Measurements from ENCODE around the gene SMIM41. TPM values are rescaled to one million over a fixed set of nuclear protein-coding genes. Genes with fewer than 3 reads are reported as not detected.

The SMIM41 gene
- total and polyA plus RNA-seq, 8 donors: 0.47 to 6.9 (median 3.7) TPM

DNA sequence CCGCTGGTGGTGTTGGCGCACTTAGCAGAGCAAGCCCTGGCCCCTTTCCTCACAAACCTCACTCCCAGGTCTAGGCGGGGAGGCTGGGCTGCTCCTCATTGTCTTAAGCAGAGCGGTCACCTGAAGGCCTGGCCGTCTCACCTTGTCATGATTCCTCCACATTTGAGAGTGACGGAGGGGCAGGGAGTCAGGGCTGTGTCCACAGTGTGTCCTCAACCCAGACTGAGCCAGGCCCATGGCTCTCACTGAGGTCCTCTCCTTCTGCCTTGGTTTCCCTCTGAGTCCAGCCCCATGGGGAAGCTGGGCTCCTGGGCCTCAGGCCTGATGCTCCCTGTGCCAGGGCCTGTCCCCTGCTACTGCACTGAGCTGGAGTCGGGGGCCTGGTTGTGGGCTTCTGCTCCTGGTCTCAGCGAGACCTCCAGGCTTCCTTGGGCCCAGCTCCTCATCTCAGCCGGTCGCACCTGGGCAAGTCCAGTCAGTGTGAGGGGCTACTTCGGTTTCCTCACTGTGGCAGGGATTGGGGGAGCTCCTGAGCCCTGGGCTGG lies 67.4 kb downstream of the SMIM41 start:
- H3K36me3 ChIP-seq: no peaks in the 10 kb centered on the region
- ATAC-seq: no peak
- peak in 1 of 4 donors; percentile 49 for DNase-seq
- peaks cover 0 to 4% of the 10 kb centered on the region in 2 donors for H3K27me3 ChIP-seq
- intact Hi-C loops (cut with DNase I): no loop called here
- no peak overlapping the region for H3K4me3 ChIP-seq
- peak overlapping the region; percentile 89 to 93 for H3K27ac ChIP-seq
- H3K9me3 ChIP-seq: no peaks in the 10 kb centered on the region
- peaks cover 22 to 45% of the 10 kb centered on the region in 2 donors for H3K4me1 ChIP-seq
- TF ChIP-seq, protein P1, sequence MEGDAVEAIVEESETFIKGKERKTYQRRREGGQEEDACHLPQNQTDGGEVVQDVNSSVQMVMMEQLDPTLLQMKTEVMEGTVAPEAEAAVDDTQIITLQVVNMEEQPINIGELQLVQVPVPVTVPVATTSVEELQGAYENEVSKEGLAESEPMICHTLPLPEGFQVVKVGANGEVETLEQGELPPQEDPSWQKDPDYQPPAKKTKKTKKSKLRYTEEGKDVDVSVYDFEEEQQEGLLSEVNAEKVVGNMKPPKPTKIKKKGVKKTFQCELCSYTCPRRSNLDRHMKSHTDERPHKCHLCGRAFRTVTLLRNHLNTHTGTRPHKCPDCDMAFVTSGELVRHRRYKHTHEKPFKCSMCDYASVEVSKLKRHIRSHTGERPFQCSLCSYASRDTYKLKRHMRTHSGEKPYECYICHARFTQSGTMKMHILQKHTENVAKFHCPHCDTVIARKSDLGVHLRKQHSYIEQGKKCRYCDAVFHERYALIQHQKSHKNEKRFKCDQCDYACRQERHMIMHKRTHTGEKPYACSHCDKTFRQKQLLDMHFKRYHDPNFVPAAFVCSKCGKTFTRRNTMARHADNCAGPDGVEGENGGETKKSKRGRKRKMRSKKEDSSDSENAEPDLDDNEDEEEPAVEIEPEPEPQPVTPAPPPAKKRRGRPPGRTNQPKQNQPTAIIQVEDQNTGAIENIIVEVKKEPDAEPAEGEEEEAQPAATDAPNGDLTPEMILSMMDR (IDR thresholded peaks at IDR 0.05): no peak

DNA sequence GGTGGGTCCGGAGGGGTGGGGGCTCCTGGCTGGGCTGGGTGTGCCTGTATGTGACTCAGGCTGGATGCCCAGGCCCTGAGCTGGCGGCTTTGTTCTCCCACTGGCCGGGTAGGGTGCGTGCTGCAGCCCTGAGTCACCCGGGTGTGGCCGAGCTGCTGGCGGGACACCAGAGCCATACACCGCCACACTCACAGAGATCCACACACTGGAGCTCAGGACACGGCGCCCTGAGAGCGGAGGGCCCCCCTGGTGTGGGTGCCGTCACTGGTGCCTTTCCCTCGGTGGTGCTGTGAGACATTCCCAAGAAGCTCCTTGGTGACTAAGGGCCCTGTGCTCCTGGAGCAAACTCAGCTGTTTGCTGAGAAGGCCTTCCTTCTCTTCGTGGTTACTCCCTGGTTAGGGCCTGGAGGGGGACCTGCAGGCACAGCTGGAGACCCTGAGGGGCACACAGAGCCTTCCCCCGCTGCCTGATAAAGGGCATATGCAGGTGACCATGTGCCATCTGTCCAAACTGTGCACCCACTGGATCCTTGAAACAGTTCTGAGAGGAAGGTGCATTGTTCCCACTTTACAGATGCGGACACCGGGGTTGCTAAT lies 68.0 kb downstream of the SMIM41 start:
- DNase-seq: peak in 3 of 4 donors; percentile 56 to 96 (median 93)
- Histone ChIP-seq H3K27ac (peak overlapping the region; percentile 89 to 93), H3K9me3 (no peaks in the 10 kb centered on the region), H3K27me3 (peaks cover 0 to 10% of the 10 kb centered on the region in 2 donors), H3K36me3 (no peaks in the 10 kb centered on the region), H3K4me3 (no peak overlapping the region), H3K4me1 (peaks cover 26 to 51% of the 10 kb centered on the region in 2 donors)
- TF ChIP-seq, protein P1 (IDR thresholded peaks at IDR 0.05): no peak
- intact Hi-C loops (cut with DNase I): no loop called here
- ATAC-seq: peak; percentile 78

DNA sequence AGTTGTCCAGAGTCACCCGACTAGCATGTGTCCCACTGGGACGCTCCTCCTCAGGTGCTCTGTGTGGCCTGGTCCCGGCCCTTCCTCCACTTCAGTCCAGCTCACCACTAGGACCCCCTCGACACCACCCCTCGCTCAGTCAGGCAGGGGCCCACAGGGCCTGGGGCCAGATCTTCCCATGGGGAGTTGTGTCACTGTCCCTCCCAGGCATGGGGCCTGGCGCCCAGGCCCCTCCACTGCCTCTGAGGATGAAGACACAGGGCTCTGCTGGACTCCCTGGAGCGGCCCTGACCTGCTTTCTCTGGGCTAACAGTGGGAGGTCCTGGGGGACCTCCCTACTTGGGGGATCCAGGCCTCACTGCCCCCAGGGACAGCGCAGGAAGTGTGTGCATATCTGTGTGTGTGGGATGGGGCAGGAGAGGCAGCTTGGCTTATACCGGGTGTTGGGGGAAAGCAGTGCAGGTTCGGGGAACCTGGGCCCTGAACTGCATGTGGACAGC lies 68.5 kb downstream of the SMIM41 start:
- Histone ChIP-seq H3K9me3 (no peaks in the 10 kb centered on the region), H3K27me3 (peaks cover 0 to 15% of the 10 kb centered on the region in 2 donors), H3K4me3 (no peak overlapping the region), H3K4me1 (peaks cover 29 to 56% of the 10 kb centered on the region in 2 donors), H3K27ac (peak overlapping the region; percentile 89 to 93), H3K36me3 (no peaks in the 10 kb centered on the region)
- DNase-seq: peak in 1 of 4 donors; percentile 67
- ATAC-seq: no peak
- TF ChIP-seq, protein P1 (IDR thresholded peaks at IDR 0.05): no peak
- intact Hi-C loops (cut with DNase I): no loop called here

DNA sequence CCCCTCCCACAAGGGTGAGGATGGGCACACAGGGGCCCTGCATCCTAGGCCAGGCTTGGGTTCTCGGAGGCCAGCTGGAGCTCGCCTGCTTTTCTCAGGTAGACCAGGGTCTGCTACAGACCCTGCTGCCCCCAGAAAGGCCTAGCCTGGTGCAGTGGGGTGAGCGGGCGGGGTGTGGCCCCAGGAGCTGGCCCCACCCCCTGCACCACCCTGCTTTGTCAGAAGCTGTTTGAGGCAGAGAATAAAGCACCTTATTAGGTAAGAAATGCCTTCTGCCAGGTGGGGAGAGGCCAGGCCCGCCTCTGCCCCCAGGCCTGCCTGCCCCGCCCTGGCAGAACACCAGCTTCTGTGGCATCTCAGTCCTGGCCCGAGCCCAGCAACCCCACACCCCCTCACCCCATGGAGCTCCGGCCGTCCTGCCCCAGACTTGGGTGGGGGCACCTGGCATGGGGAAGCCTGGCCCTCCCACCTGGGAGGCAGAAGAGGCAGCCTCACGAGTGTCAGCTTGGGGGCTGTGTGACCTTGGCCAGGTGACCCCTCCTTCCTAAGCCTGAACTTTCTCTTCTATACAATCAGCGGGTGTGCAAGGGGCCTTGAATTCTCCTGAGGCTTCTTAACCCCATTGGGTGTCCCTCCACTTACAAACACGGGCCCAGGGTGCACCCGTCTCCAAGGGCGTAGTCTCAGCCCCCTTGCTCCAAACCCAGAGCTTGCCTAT lies 69.1 kb downstream of the SMIM41 start:
- Histone ChIP-seq H3K4me3 (no peak overlapping the region), H3K4me1 (peaks cover 29 to 56% of the 10 kb centered on the region in 2 donors), H3K36me3 (no peaks in the 10 kb centered on the region), H3K27me3 (peaks cover 0 to 16% of the 10 kb centered on the region in 2 donors), H3K9me3 (no peaks in the 10 kb centered on the region), H3K27ac (peak overlapping the region; percentile 89 to 93)
- intact Hi-C loops (cut with DNase I): no loop called here
- DNase-seq (peak in 2 of 4 donors; percentile 82 to 91), ATAC-seq (peak; percentile 69)
- TF ChIP-seq, protein P1 (IDR thresholded peaks at IDR 0.05): no peak

DNA sequence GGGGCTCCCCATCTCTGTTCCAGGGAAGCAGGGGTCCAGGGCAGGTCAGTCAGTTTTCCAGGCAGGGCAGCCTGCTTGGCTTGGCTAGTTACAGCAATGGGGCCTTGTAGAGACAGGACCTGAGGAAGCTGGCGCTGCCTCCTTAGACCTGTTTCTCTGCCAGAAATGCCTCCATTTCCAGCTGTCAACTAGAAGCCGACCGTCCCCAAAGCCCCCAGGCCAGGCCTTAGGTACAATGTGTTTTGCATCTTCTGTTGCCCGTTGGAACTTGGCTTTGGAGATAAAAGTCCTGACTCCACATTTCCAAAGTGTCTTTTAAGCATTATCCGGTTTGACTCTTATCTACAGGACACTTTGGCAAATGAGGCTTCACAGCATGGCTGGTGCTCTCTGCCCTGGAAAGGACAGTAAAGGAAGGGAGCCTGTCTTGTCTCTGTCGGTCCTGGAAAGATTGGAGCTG lies 69.7 kb downstream of the SMIM41 start:
- Histone ChIP-seq H3K36me3 (no peaks in the 10 kb centered on the region), H3K9me3 (no peaks in the 10 kb centered on the region), H3K27ac (peak overlapping the region; percentile 89 to 93), H3K4me1 (peaks cover 27 to 56% of the 10 kb centered on the region in 2 donors), H3K4me3 (no peak overlapping the region), H3K27me3 (peaks cover 0 to 16% of the 10 kb centered on the region in 2 donors)
- no peak for DNase-seq
- intact Hi-C loops (cut with DNase I): no loop called here
- TF ChIP-seq, protein P1 (IDR thresholded peaks at IDR 0.05): no peak
- ATAC-seq: no peak

All from left lung (tissue), 10 donors.